ENCODE data around the gene STX1A.

Gene STX1A

GRCh38 chr7:73706126-73707044 is 13.1 kb downstream of the STX1A start:
- no peak for DNase-seq

- no peak for DNase-seq
Observed at GRCh38 chr7:73705551-73705920, 13.9 kb downstream of the STX1A start.

GRCh38 chr7:73704640-73705550 is 14.6 kb downstream of the STX1A start:
- DNase-seq = no peak

- DNase-seq = peak in 1 of 2 donors; percentile 14
Observed at GRCh38 chr7:73703757-73704639, 15.5 kb downstream of the STX1A start.

GRCh38 chr7:73703225-73703624 is 16.2 kb downstream of the STX1A start:
- DNase-seq = no peak

- DNase-seq = no peak
Observed at GRCh38 chr7:73702665-73703064, 16.8 kb downstream of the STX1A start.

- DNase-seq = no peak
Observed at GRCh38 chr7:73702226-73702625, 17.2 kb downstream of the STX1A start.

- DNase-seq = no peak
Observed at GRCh38 chr7:73701357-73701995, 18.0 kb downstream of the STX1A start.

- no peak for DNase-seq
Observed at GRCh38 chr7:73700581-73701134, 18.8 kb downstream of the STX1A start.

- no peak for DNase-seq
Observed at GRCh38 chr7:73700069-73700423, 19.4 kb downstream of the STX1A start.

GRCh38 chr7:73699370-73700068 is 19.9 kb downstream of the STX1A start:
- DNase-seq = no peak

- no peak for DNase-seq
Observed at GRCh38 chr7:73698410-73698809, 21.1 kb downstream of the STX1A start.

- no peak for DNase-seq
Observed at GRCh38 chr7:73696372-73696771, 23.1 kb downstream of the STX1A start.

- no peak for DNase-seq
Observed at GRCh38 chr7:73690646-73691045, 28.8 kb downstream of the STX1A start.

GRCh38 chr7:73688288-73688687 is 31.2 kb downstream of the STX1A start:
- no peak for DNase-seq

- DNase-seq = no peak
Observed at GRCh38 chr7:73685311-73685710, 34.2 kb downstream of the STX1A start.

- DNase-seq = no peak
Observed at GRCh38 chr7:73683788-73684693, 35.4 kb downstream of the STX1A start.

GRCh38 chr7:73683056-73683787 is 36.2 kb downstream of the STX1A start, which contains the start of the genes BUD23 and DNAJC30:
BUD23 (plus strand) TSS chr7:73683597; CDS start chr7:73683626, 29 bp downstream.
DNAJC30 (minus strand) TSS chr7:73683453; CDS start chr7:73683423, 30 bp downstream.
- peak; percentile 93 to 96 for DNase-seq

- DNase-seq = no peak
Observed at GRCh38 chr7:73682745-73683055, 36.8 kb downstream of the STX1A start.
